CD14-positive monocyte (primary cell): Measurements from ENCODE around the gene SEM1. TPM values are rescaled to one million over a fixed set of nuclear protein-coding genes. Genes with fewer than 3 reads are reported as not detected.

ENCODE experiments used
- DNase-seq, 3 donors: peaks; one replicate each; pipeline ENCODE4 v3.0.0-alpha.2; 2011 to 2022
- H2AFZ ChIP-seq: 2 replicates; pipeline ENCODE4 v1.6.0; 2012; ENCODE audit warnings: mild to moderate bottlenecking, low read depth, low read length, inconsistent platforms; ENCODE audit not compliant: insufficient read depth, poor library complexity, severe bottlenecking
- H3K27ac ChIP-seq, 2 donors: 1 replicate in 1 of 2; 2 replicates in 1 of 2; pipeline ENCODE4 v1.5.1; 2012 to 2013; ENCODE audit warnings: low read length in 2 of 2, control low read depth in 1 of 2, inconsistent platforms in 1 of 2, low read depth in 1 of 2, mild to moderate bottlenecking in 1 of 2
- H3K27me3 ChIP-seq, 2 donors: one replicate each; pipeline versions ENCODE4 v1.6.0 to v1.6.1; 2011 to 2013; ENCODE audit warnings: low read length in 2 of 2; ENCODE audit not compliant: control insufficient read depth in 2 of 2, insufficient read depth in 2 of 2
- H3K36me3 ChIP-seq, 2 donors: replicated peaks in 1 of 2; 1 replicate in 1 of 2; 2 replicates in 1 of 2; pipeline versions ENCODE4 v1.5.1 to v1.6.1; 2012 to 2013; ENCODE audit warnings: low read length in 2 of 2, control low read depth in 1 of 2, inconsistent platforms in 1 of 2, mild to moderate bottlenecking in 1 of 2; ENCODE audit not compliant: insufficient read depth in 2 of 2, control insufficient read depth in 1 of 2
- H3K4me1 ChIP-seq, 2 donors: 1 replicate in 1 of 2; 2 replicates in 1 of 2; pipeline versions ENCODE4 v1.5.1 to v1.6.1; 2012 to 2013; ENCODE audit warnings: low read length in 2 of 2, control low read depth in 1 of 2, inconsistent platforms in 1 of 2, mild to moderate bottlenecking in 1 of 2, moderate library complexity in 1 of 2; ENCODE audit not compliant: insufficient read depth in 2 of 2, control insufficient read depth in 1 of 2
- H3K4me2 ChIP-seq: replicated peaks from 2 replicates; pipeline ENCODE3; 2012; ENCODE audit warnings: low read length, moderate library complexity, mild to moderate bottlenecking; ENCODE audit not compliant: poor library complexity, severe bottlenecking; ENCODE audit errors: extremely low read depth
- H3K4me3 ChIP-seq, 3 experiments: fragments of 200-600 bp in 1 of 3; sonication (generic) in 1 of 3; replicated peaks in 1 of 3; 1 replicate in 2 of 3; 2 replicates in 1 of 3; pipeline ENCODE4 v1.5.1; 2011 to 2013; ENCODE audit warnings: low read length in 3 of 3, mild to moderate bottlenecking in 3 of 3, control low read depth in 2 of 3, low read depth in 2 of 3, inconsistent platforms in 1 of 3, moderate library complexity in 1 of 3
- H3K79me2 ChIP-seq: 2 replicates; pipeline ENCODE4 v1.6.0; 2012; ENCODE audit warnings: mild to moderate bottlenecking, control low read depth, inconsistent platforms, low read length, moderate library complexity; ENCODE audit not compliant: insufficient read depth
- H3K9ac ChIP-seq: 2 replicates; pipeline ENCODE4 v1.6.0; 2017; ENCODE audit warnings: low read length, mild to moderate bottlenecking; ENCODE audit not compliant: insufficient read depth, poor library complexity, severe bottlenecking
- H3K9me3 ChIP-seq, 2 donors: replicated peaks in 1 of 2; 1 replicate in 1 of 2; 2 replicates in 1 of 2; pipeline versions ENCODE4 v1.5.1 to v1.6.1; 2012 to 2013; ENCODE audit warnings: low read length in 2 of 2, control low read depth in 1 of 2; ENCODE audit not compliant: control insufficient read depth in 1 of 2, insufficient read depth in 1 of 2
- H4K20me1 ChIP-seq: 2 replicates; pipeline ENCODE4 v1.6.0; 2012; ENCODE audit warnings: mild to moderate bottlenecking, low read length, control low read depth, moderate library complexity; ENCODE audit not compliant: insufficient read depth
- H3K27ac Mint-ChIP-seq, 7 donors: one replicate each; pipeline ENCODE4 v1.8.0; 2020; ENCODE audit warnings: mild to moderate bottlenecking in 7 of 7, mixed read lengths in 7 of 7, moderate library complexity in 6 of 7, inconsistent platforms in 2 of 7
- H3K27me3 Mint-ChIP-seq, 3 donors: one replicate each; pipeline ENCODE4 v1.8.0; 2021 to 2022; ENCODE audit warnings: low read depth in 3 of 3, mild to moderate bottlenecking in 3 of 3, mixed read lengths in 3 of 3, moderate library complexity in 3 of 3, inconsistent platforms in 1 of 3
- H3K36me3 Mint-ChIP-seq, 2 donors: one replicate each; pipeline ENCODE4 v1.8.0; 2020; ENCODE audit warnings: mixed read lengths in 2 of 2, inconsistent platforms in 1 of 2, mild to moderate bottlenecking in 1 of 2
- H3K4me1 Mint-ChIP-seq: one replicate; pipeline ENCODE4 v1.8.0; 2020; ENCODE audit warnings: mild to moderate bottlenecking, mixed read lengths
- H3K4me3 Mint-ChIP-seq, 2 donors: one replicate each; pipeline ENCODE4 v1.8.0; 2020; ENCODE audit warnings: mild to moderate bottlenecking in 2 of 2, mixed read lengths in 2 of 2, moderate library complexity in 1 of 2
- H3K9me3 Mint-ChIP-seq, 7 donors: one replicate each; pipeline ENCODE4 v1.8.0; 2020 to 2022; ENCODE audit warnings: mixed read lengths in 7 of 7, mild to moderate bottlenecking in 6 of 7, moderate library complexity in 6 of 7, inconsistent platforms in 2 of 7
- CTCF ChIP-seq: fragments of 200-600 bp; IDR thresholded peaks from one replicate; pipeline ENCODE4 v1.8.0; 2022; ENCODE audit warnings: antibody characterized with exemption, mild to moderate bottlenecking
- WGBS: methylation state at CpG from one replicate; pipeline ENCODE4 v1.1.5; 2013; ENCODE audit warnings: missing lambda C conversion rate; ENCODE audit not compliant: insufficient coverage; 5-methylcytosine and 5-hydroxymethylcytosine counted together
- intact Hi-C, 2 donors: fragments of 100-400 bp; cut with micrococcal nuclease; formaldehyde crosslinking; loops; one replicate each; pipeline versions ENCODE4 v1.15.0 to v1.15.1; 2023
- polyA plus RNA-seq, 3 donors: library from polyadenylated mRNA; depleted of rRNA in 1 of 3; unstranded in 2 of 3; stranded (reverse) in 1 of 3; fragments of 300-500 nt in 2 of 3; fragments of >200 nt in 1 of 3; fragmentation: Illumina TruSeq in 2 of 3; gene quantifications; 1 replicate in 2 of 3; 2 replicates in 1 of 3; pipeline ENCODE4 v1.2.3, GENCODE V29; 2012 to 2021

Gene SEM1
- polyA plus RNA-seq, 3 donors, result 8.0 to 117 (median 98.1) TPM

- Mint-ChIP-seq H3K27ac (no peak overlapping the region), H3K9me3 (peaks cover 0 to 6% (median 2%) of the 10 kb centered on the region in 7 donors), H3K4me1 (no peaks in the 10 kb centered on the region), H3K36me3 (no peaks in the 10 kb centered on the region), H3K27me3 (peaks cover 3 to 13% (median 5%) of the 10 kb centered on the region in 3 donors), H3K4me3 (no peak overlapping the region)
- Histone ChIP-seq H3K27ac (no peak overlapping the region), H3K9me3 (no peaks in the 10 kb centered on the region), H4K20me1 (no peaks in the 10 kb centered on the region), H3K36me3 (no peaks in the 10 kb centered on the region), H3K9ac (no peak overlapping the region), H3K79me2 (no peaks in the 10 kb centered on the region), H3K4me2 (no peak overlapping the region), H3K4me3 (no peak overlapping the region), H3K27me3 (peaks cover 0 to 9% of the 10 kb centered on the region in 2 donors), H2AFZ (no peak overlapping the region), H3K4me1 (no peaks in the 10 kb centered on the region)
- 0% methylated on average over 1 of the region's 2 CpGs for WGBS
- no peak for DNase-seq
- no peak for TF ChIP-seq CTCF
- intact Hi-C loops, result no loop called here
Measured at GRCh38 chr7:96720843-96721242, 11.2 kb upstream of the SEM1 start.

GRCh38 chr7:96719164-96719563, 9.5 kb upstream of the SEM1 start:
- H3K4me1 Mint-ChIP-seq, result no peaks in the 10 kb centered on the region

More at GRCh38 chr7:96719164-96719563, 9.5 kb upstream of the SEM1 start:
- Mint-ChIP-seq H3K4me3 (no peak overlapping the region), H3K27ac (no peak overlapping the region), H3K9me3 (peaks cover 2 to 6% (median 5%) of the 10 kb centered on the region in 7 donors), H3K36me3 (no peaks in the 10 kb centered on the region), H3K27me3 (peaks cover 3 to 14% (median 5%) of the 10 kb centered on the region in 3 donors)
- no peak overlapping the region for H3K27ac ChIP-seq
- H2AFZ ChIP-seq, result no peak overlapping the region
- H3K27me3 ChIP-seq, result peaks cover 0 to 9% of the 10 kb centered on the region in 2 donors
- 59% methylated on average over 2 of the region's 4 CpGs for WGBS
- H3K36me3 ChIP-seq, result no peaks in the 10 kb centered on the region
- H3K4me2 ChIP-seq, result no peak overlapping the region
- no peak overlapping the region for H3K4me3 ChIP-seq
- no peaks in the 10 kb centered on the region for H3K79me2 ChIP-seq
- intact Hi-C loops, result no loop called here
- no peak overlapping the region for H3K9ac ChIP-seq
- H3K9me3 ChIP-seq, result peaks cover 2 to 4% of the 10 kb centered on the region in 2 donors
- TF ChIP-seq CTCF, result no peak
- no peaks in the 10 kb centered on the region for H3K4me1 ChIP-seq
- no peaks in the 10 kb centered on the region for H4K20me1 ChIP-seq
- no peak for DNase-seq
